K562 (cell line): ENCODE results near the gene HOXC5. TPM values are rescaled to one million over a fixed set of nuclear protein-coding genes. Genes with fewer than 3 reads are reported as not detected.

ENCODE experiments used
- BHLHE40 ChIP-seq: IDR thresholded peaks from 2 replicates; pipeline ENCODE4 v1.6.1; 2011; ENCODE audit warnings: low read length, improper control_type of control experiment
- ELF2 ChIP-seq: fragments of 250-450 bp; sonication (Bioruptor Pico); IDR thresholded peaks from 2 replicates; pipeline ENCODE4 v1.5.0; 2021; ENCODE audit warnings: mild to moderate bottlenecking
- MAZ ChIP-seq, 2 experiments: fragments of 450-650 bp in 1 of 2; sonication (generic) in 1 of 2; formaldehyde crosslinking; IDR thresholded peaks in 1 of 2; conservative IDR thresholded peaks in 1 of 2; 2 replicates each; pipeline versions ENCODE4 v1.4.0 to v1.5.0; 2020; ENCODE audit warnings: mild to moderate bottlenecking in 1 of 2, missing genetic modification reagents in 1 of 2
- NFYB ChIP-seq: IDR thresholded peaks from 2 replicates; pipeline ENCODE4 v1.6.1; 2011; ENCODE audit warnings: mild to moderate bottlenecking, moderate library complexity; ENCODE audit not compliant: insufficient read length; ENCODE audit errors: extremely low read depth
- POLR2A ChIP-seq: fragments of 450-650 bp; conservative IDR thresholded peaks from 2 replicates; pipeline ENCODE4 v1.6.1; 2016
- RAD21 ChIP-seq, 2 experiments: fragments of 250-450 bp in 1 of 2; fragments of 450-650 bp in 1 of 2; sonication (Bioruptor Pico) in 1 of 2; formaldehyde crosslinking in 1 of 2; IDR thresholded peaks in 1 of 2; conservative IDR thresholded peaks in 1 of 2; 2 replicates each; pipeline versions ENCODE4 v1.4.0 to v1.8.0; 2020 to 2022; ENCODE audit warnings: mild to moderate bottlenecking in 2 of 2, moderate library complexity in 1 of 2
- TRIM24 ChIP-seq, 2 experiments: fragments of 450-650 bp; IDR thresholded peaks; 2 replicates each; pipeline ENCODE4 v1.6.1; 2016
- ZBED1 ChIP-seq: IDR thresholded peaks from 2 replicates; pipeline ENCODE4 v1.6.1; 2014
- ZBTB17 ChIP-seq: fragments of 450-650 bp; formaldehyde crosslinking; IDR thresholded peaks from 2 replicates; pipeline ENCODE4 v1.4.0; 2020; ENCODE audit warnings: mild to moderate bottlenecking
- ZNF551 ChIP-seq: fragments of 250-450 bp; sonication (Bioruptor Pico); IDR thresholded peaks from 2 replicates; pipeline ENCODE4 v1.5.0; 2021; ENCODE audit warnings: mild to moderate bottlenecking, moderate library complexity
- ZNF57 ChIP-seq: fragments of 450-650 bp; formaldehyde crosslinking; IDR thresholded peaks from 2 replicates; pipeline ENCODE4 v1.4.0; 2020; ENCODE audit warnings: mild to moderate bottlenecking, moderate library complexity
- ZSCAN29 ChIP-seq: fragments of 450-650 bp; IDR thresholded peaks from 2 replicates; pipeline ENCODE4 v1.6.1; 2017
- polyA plus RNA-seq, 8 experiments: library from polyadenylated mRNA; depleted of rRNA in 4 of 8; stranded (reverse) in 5 of 8; unstranded in 3 of 8; fragments of >200 nt; fragmentation: Nextera tagmentation in 2 of 8; fragmentation: Illumina TruSeq in 1 of 8; extraction: Ambion mirVana in 2 of 8; extraction: Trizol in 1 of 8; gene quantifications; 2 replicates each; pipeline versions ENCODE4 v1.2.1 to v1.2.3, GENCODE V29; 2011 to 2014; ENCODE audit warnings: inconsistent platforms in 1 of 8, missing spikeins in 1 of 8
- total RNA-seq, 7 experiments: library from RNA; depleted of rRNA in 6 of 7; stranded (reverse); fragments of >200 nt in 6 of 7; fragmentation: Illumina TruSeq in 2 of 7; extraction: Trizol in 2 of 7; gene quantifications; 2 replicates each; pipeline versions ENCODE4 v1.2.1 to v1.2.3, GENCODE V29; 2011 to 2021; ENCODE audit warnings: low replicate concordance in 1 of 7
- TF ChIP-seq, protein P1 (sequence below): sonication (generic); formaldehyde crosslinking; IDR thresholded peaks from 2 replicates; pipeline ENCODE4 v1.8.1; 2023; ENCODE audit warnings: missing genetic modification reagents, mild to moderate bottlenecking, borderline replicate concordance
- TF ChIP-seq, protein P2 (sequence below): IDR thresholded peaks from 2 replicates; pipeline ENCODE4 v1.6.1; 2014; ENCODE audit warnings: antibody characterized with exemption
- TF ChIP-seq, protein P3 (sequence below): fragments of 450-650 bp; formaldehyde crosslinking; IDR thresholded peaks from 2 replicates; pipeline ENCODE4 v1.4.0; 2020; ENCODE audit warnings: mild to moderate bottlenecking, moderate library complexity
- TF ChIP-seq, protein P4 (sequence below): fragments of 250-450 bp; sonication (Bioruptor Pico); IDR thresholded peaks from 2 replicates; pipeline ENCODE4 v1.5.0; 2020; ENCODE audit warnings: mild to moderate bottlenecking
- TF ChIP-seq, protein P5 (sequence below), 2 experiments: fragments of 450-650 bp; IDR thresholded peaks; 2 replicates each; pipeline ENCODE4 v1.6.1; 2016
- TF ChIP-seq, protein P6 (sequence below): fragments of 450-650 bp; IDR thresholded peaks from 2 replicates; pipeline ENCODE4 v1.6.1; 2016

HOXC5 gene
- total and polyA plus RNA-seq, 9 of the 15 experiments (the other 6 are each of a cell fraction or from before 2014, with no cell fraction given), result 0.10 to 0.44 (median 0.18) TPM; not detected in 4

DNA sequence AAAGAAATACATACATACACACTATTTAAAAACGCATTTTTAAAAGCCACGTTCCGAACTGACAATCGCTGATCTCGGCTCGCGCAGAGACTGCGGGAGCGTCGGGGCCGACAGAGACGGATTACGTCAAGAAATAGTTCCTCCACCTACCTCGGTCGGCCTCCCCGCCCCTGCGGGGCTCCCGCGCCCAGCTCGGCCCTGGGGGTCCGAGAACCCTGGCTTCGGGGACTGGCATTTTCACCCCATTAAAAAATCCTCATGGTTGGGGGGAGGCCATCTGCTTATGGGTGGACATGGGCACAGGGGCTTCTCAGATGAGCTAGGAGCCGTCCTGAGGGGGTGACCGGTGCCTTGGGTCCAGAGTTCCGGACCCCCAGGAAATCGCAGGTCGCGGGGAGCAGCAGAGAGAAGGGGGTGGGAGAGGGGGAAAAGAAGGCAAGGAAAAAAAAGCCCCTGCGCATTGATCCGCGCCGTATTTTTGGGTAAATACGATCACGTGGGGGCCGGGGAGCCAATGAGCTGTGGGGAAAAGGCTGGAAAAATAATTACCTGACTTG lies 33.2 kb upstream of the HOXC5 start (continued):
- TF ChIP-seq, protein P1, sequence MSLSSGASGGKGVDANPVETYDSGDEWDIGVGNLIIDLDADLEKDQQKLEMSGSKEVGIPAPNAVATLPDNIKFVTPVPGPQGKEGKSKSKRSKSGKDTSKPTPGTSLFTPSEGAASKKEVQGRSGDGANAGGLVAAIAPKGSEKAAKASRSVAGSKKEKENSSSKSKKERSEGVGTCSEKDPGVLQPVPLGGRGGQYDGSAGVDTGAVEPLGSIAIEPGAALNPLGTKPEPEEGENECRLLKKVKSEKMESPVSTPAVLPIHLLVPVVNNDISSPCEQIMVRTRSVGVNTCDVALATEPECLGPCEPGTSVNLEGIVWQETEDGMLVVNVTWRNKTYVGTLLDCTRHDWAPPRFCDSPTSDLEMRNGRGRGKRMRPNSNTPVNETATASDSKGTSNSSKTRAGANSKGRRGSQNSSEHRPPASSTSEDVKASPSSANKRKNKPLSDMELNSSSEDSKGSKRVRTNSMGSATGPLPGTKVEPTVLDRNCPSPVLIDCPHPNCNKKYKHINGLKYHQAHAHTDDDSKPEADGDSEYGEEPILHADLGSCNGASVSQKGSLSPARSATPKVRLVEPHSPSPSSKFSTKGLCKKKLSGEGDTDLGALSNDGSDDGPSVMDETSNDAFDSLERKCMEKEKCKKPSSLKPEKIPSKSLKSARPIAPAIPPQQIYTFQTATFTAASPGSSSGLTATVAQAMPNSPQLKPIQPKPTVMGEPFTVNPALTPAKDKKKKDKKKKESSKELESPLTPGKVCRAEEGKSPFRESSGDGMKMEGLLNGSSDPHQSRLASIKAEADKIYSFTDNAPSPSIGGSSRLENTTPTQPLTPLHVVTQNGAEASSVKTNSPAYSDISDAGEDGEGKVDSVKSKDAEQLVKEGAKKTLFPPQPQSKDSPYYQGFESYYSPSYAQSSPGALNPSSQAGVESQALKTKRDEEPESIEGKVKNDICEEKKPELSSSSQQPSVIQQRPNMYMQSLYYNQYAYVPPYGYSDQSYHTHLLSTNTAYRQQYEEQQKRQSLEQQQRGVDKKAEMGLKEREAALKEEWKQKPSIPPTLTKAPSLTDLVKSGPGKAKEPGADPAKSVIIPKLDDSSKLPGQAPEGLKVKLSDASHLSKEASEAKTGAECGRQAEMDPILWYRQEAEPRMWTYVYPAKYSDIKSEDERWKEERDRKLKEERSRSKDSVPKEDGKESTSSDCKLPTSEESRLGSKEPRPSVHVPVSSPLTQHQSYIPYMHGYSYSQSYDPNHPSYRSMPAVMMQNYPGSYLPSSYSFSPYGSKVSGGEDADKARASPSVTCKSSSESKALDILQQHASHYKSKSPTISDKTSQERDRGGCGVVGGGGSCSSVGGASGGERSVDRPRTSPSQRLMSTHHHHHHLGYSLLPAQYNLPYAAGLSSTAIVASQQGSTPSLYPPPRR (CRISPR knock-in tag), result no peak
- TF ChIP-seq ZBED1, result no peak
- TF ChIP-seq ZNF57 (CRISPR knock-in tag), result no peak
- no peak for TF ChIP-seq ZNF551
- TF ChIP-seq ZSCAN29, result no peak
- no peak for TF ChIP-seq BHLHE40
- TF ChIP-seq POLR2A, result no peak
- peak; percentile 30 for TF ChIP-seq NFYB
- TF ChIP-seq, protein P2, sequence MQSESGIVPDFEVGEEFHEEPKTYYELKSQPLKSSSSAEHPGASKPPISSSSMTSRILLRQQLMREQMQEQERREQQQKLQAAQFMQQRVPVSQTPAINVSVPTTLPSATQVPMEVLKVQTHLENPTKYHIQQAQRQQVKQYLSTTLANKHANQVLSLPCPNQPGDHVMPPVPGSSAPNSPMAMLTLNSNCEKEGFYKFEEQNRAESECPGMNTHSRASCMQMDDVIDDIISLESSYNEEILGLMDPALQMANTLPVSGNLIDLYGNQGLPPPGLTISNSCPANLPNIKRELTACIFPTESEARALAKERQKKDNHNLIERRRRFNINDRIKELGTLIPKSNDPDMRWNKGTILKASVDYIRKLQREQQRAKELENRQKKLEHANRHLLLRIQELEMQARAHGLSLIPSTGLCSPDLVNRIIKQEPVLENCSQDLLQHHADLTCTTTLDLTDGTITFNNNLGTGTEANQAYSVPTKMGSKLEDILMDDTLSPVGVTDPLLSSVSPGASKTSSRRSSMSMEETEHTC, result no peak
- TF ChIP-seq ELF2 (CRISPR knock-in tag), result no peak
- TF ChIP-seq, protein P3, sequence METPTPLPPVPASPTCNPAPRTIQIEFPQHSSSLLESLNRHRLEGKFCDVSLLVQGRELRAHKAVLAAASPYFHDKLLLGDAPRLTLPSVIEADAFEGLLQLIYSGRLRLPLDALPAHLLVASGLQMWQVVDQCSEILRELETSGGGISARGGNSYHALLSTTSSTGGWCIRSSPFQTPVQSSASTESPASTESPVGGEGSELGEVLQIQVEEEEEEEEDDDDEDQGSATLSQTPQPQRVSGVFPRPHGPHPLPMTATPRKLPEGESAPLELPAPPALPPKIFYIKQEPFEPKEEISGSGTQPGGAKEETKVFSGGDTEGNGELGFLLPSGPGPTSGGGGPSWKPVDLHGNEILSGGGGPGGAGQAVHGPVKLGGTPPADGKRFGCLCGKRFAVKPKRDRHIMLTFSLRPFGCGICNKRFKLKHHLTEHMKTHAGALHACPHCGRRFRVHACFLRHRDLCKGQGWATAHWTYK (CRISPR knock-in tag), result no peak
- TF ChIP-seq, protein P4, sequence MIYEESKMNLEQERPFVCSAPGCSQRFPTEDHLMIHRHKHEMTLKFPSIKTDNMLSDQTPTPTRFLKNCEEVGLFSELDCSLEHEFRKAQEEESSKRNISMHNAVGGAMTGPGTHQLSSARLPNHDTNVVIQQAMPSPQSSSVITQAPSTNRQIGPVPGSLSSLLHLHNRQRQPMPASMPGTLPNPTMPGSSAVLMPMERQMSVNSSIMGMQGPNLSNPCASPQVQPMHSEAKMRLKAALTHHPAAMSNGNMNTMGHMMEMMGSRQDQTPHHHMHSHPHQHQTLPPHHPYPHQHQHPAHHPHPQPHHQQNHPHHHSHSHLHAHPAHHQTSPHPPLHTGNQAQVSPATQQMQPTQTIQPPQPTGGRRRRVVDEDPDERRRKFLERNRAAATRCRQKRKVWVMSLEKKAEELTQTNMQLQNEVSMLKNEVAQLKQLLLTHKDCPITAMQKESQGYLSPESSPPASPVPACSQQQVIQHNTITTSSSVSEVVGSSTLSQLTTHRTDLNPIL (CRISPR knock-in tag), result no peak
- TF ChIP-seq TRIM24 (IDR thresholded peaks at IDR 0.05), result no peak
- TF ChIP-seq RAD21 (CRISPR knock-in tag; conservative IDR thresholded peaks at IDR 0.05 in 1 of 2, IDR thresholded peaks at IDR 0.05 in 1 of 2), result no peak
- TF ChIP-seq, protein P5, sequence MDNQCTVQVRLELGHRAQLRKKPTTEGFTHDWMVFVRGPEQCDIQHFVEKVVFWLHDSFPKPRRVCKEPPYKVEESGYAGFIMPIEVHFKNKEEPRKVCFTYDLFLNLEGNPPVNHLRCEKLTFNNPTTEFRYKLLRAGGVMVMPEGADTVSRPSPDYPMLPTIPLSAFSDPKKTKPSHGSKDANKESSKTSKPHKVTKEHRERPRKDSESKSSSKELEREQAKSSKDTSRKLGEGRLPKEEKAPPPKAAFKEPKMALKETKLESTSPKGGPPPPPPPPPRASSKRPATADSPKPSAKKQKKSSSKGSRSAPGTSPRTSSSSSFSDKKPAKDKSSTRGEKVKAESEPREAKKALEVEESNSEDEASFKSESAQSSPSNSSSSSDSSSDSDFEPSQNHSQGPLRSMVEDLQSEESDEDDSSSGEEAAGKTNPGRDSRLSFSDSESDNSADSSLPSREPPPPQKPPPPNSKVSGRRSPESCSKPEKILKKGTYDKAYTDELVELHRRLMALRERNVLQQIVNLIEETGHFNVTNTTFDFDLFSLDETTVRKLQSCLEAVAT (IDR thresholded peaks at IDR 0.05), result no peak
- TF ChIP-seq, protein P6, sequence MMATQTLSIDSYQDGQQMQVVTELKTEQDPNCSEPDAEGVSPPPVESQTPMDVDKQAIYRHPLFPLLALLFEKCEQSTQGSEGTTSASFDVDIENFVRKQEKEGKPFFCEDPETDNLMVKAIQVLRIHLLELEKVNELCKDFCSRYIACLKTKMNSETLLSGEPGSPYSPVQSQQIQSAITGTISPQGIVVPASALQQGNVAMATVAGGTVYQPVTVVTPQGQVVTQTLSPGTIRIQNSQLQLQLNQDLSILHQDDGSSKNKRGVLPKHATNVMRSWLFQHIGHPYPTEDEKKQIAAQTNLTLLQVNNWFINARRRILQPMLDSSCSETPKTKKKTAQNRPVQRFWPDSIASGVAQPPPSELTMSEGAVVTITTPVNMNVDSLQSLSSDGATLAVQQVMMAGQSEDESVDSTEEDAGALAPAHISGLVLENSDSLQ, result peak; percentile 91
- TF ChIP-seq ZBTB17 (CRISPR knock-in tag), result no peak
- no peak; a peak in 1 of 4 replicates for TF ChIP-seq MAZ (CRISPR knock-in tag; conservative IDR thresholded peaks at IDR 0.05 in 1 of 2, IDR thresholded peaks at IDR 0.05 in 1 of 2)
